B cell (primary cell): ENCODE results near the gene STRIP1. TPM values are rescaled to one million over a fixed set of nuclear protein-coding genes. Genes with fewer than 3 reads are reported as not detected.

ENCODE experiments used
- ATAC-seq: fragments of 200-7000 bp; cut with Tn5 transposase; one replicate; pipeline ENCODE4 v1.10.0; 2021; ENCODE audit warnings: low read depth, mild to moderate bottlenecking, moderate number of reproducible peaks, moderate library complexity
- CTCF ChIA-PET: fragments of 350-600 bp; sonication (Branson Sonifier 250); formaldehyde crosslinking; loops from one replicate; lab custom pipeline; 2021; ENCODE audit warnings: antibody characterized with exemption, inconsistent platforms; lab: Charles Lee
- POLR2A ChIA-PET: fragments of 350-600 bp; sonication (Branson Sonifier 250); formaldehyde crosslinking; loops from one replicate; lab custom pipeline; 2021; ENCODE audit warnings: antibody characterized with exemption; lab: Charles Lee
- DNase-seq: peaks from one replicate; pipeline ENCODE4 v3.0.0; 2013
- H2AFZ ChIP-seq: 2 replicates; pipeline ENCODE4 v1.6.1; 2012; ENCODE audit warnings: mild to moderate bottlenecking, low read depth, low read length; ENCODE audit not compliant: insufficient read depth, poor library complexity, severe bottlenecking
- H3K27ac ChIP-seq, 2 donors: 1 replicate in 1 of 2; 2 replicates in 1 of 2; pipeline ENCODE4 v1.5.1; 2012 to 2013; ENCODE audit warnings: low read length in 2 of 2, mild to moderate bottlenecking in 2 of 2, moderate library complexity in 1 of 2
- H3K27me3 ChIP-seq, 4 experiments: fragments of 200-600 bp in 1 of 4; sonication (generic) in 1 of 4; replicated peaks in 1 of 4; 1 replicate in 2 of 4; 2 replicates in 2 of 4; pipeline versions ENCODE4 v1.6.1 to v1.7.0; 2013 to 2016; ENCODE audit warnings: low read length in 3 of 4, mild to moderate bottlenecking in 2 of 4, mixed read lengths in 1 of 4, moderate library complexity in 1 of 4; ENCODE audit not compliant: insufficient read depth in 4 of 4, control insufficient read depth in 3 of 4; ENCODE audit errors: control extremely low read depth in 1 of 4
- H3K36me3 ChIP-seq, 2 experiments: replicated peaks in 1 of 2; 1 replicate in 1 of 2; 2 replicates in 1 of 2; pipeline versions ENCODE4 v1.6.1 to v1.7.1; 2013; ENCODE audit warnings: low read length in 1 of 2; ENCODE audit not compliant: insufficient read depth in 2 of 2, control insufficient read depth in 1 of 2; ENCODE audit errors: control extremely low read depth in 1 of 2, extremely low read depth in 1 of 2
- H3K4me1 ChIP-seq, 2 donors: fragments of 200-600 bp in 1 of 2; sonication (generic) in 1 of 2; 1 replicate in 1 of 2; 2 replicates in 1 of 2; pipeline versions ENCODE4 v1.5.1 to v1.6.1; 2013 to 2017; ENCODE audit warnings: low read length in 2 of 2; ENCODE audit not compliant: control insufficient read depth in 2 of 2, insufficient read depth in 2 of 2
- H3K4me2 ChIP-seq: replicated peaks from 2 replicates; pipeline ENCODE3; 2012; ENCODE audit warnings: mild to moderate bottlenecking, low read depth, low read length; ENCODE audit not compliant: poor library complexity, severe bottlenecking
- H3K4me3 ChIP-seq, 5 experiments: fragments of 200-600 bp in 1 of 5; sonication (generic) in 1 of 5; 1 replicate in 3 of 5; 2 replicates in 2 of 5; pipeline versions ENCODE4 v1.5.1 to v1.7.0; 2011 to 2016; ENCODE audit warnings: low read length in 4 of 5, mild to moderate bottlenecking in 4 of 5, low read depth in 2 of 5, control low read depth in 1 of 5, moderate library complexity in 1 of 5; ENCODE audit not compliant: insufficient read depth in 1 of 5; ENCODE audit errors: control extremely low read depth in 1 of 5, extremely low read depth in 1 of 5
- H3K79me2 ChIP-seq: fragments of 200-600 bp; sonication (generic); one replicate; pipeline ENCODE4 v1.6.0; 2016; ENCODE audit warnings: low read length; ENCODE audit not compliant: control insufficient read depth, insufficient read depth
- H3K9ac ChIP-seq: fragments of 200-600 bp; sonication (generic); 2 replicates; pipeline ENCODE4 v1.6.1; 2017; ENCODE audit warnings: mild to moderate bottlenecking, low read length, moderate library complexity
- H3K9me3 ChIP-seq, 3 donors: one replicate each; pipeline versions ENCODE4 v1.6.1 to v1.7.1; 2013; ENCODE audit warnings: low read length in 2 of 3; ENCODE audit not compliant: control insufficient read depth in 2 of 3, insufficient read depth in 1 of 3; ENCODE audit errors: control extremely low read depth in 1 of 3
- H4K20me1 ChIP-seq: 2 replicates; pipeline ENCODE4 v1.6.0; 2012; ENCODE audit warnings: mild to moderate bottlenecking, low read length; ENCODE audit not compliant: insufficient read depth, control insufficient read depth, poor library complexity, severe bottlenecking
- H3K27ac Mint-ChIP-seq: one replicate; pipeline ENCODE4 v1.8.0; 2021; ENCODE audit warnings: mixed read lengths
- H3K27me3 Mint-ChIP-seq: one replicate; pipeline ENCODE4 v1.8.0; 2021; ENCODE audit warnings: mixed read lengths
- H3K4me1 Mint-ChIP-seq: one replicate; pipeline ENCODE4 v1.8.0; 2021; ENCODE audit warnings: mixed read lengths
- H3K4me3 Mint-ChIP-seq: one replicate; pipeline ENCODE4 v1.8.0; 2021; ENCODE audit warnings: mixed read lengths
- H3K9me3 Mint-ChIP-seq: one replicate; pipeline ENCODE4 v1.8.0; 2022; ENCODE audit warnings: mixed read lengths; ENCODE audit not compliant: insufficient read depth
- CTCF ChIP-seq: fragments of 200-600 bp; IDR thresholded peaks from one replicate; pipeline ENCODE4 v1.8.0; 2022; ENCODE audit warnings: antibody characterized with exemption, mild to moderate bottlenecking
- EZH2 ChIP-seq: IDR thresholded peaks from 2 replicates; pipeline ENCODE4 v1.6.1; 2012; ENCODE audit warnings: borderline replicate concordance, low read depth, mild to moderate bottlenecking, moderate library complexity, low read length; ENCODE audit not compliant: insufficient read depth, poor library complexity, severe bottlenecking
- WGBS: methylation state at CpG from one replicate; pipeline ENCODE4 v1.1.5; 2013; ENCODE audit warnings: missing lambda C conversion rate; ENCODE audit not compliant: insufficient coverage; 5-methylcytosine and 5-hydroxymethylcytosine counted together
- intact Hi-C: fragments of 100-400 bp; cut with micrococcal nuclease; formaldehyde crosslinking; loops from one replicate; pipeline ENCODE4 v1.10.0; 2022
- polyA plus RNA-seq: library from polyadenylated mRNA; depleted of rRNA; stranded (reverse); fragments of >200 nt; gene quantifications from 2 replicates; pipeline ENCODE4 v1.2.3, GENCODE V29; 2012
- total RNA-seq, 2 donors: library from RNA; stranded (reverse); fragments of 120-200 nt in 1 of 2; gene quantifications; 1 replicate in 1 of 2; 2 replicates in 1 of 2; pipeline versions ENCODE4 v1.2.3 to v1.2.4, GENCODE V29; 2013 to 2022

Gene STRIP1
- total and polyA plus RNA-seq, 2 donors (not counting 1 experiment from before 2014, with no cell fraction given) = 41.5 to 105 TPM

GRCh38 chr1:110067893-110068645 lies 33.6 kb downstream of the STRIP1 start:
- Histone ChIP-seq H3K4me1 (peaks cover 34 to 40% of the 10 kb centered on the region in 2 donors), H4K20me1 (peaks cover 4% of the 10 kb centered on the region), H3K9me3 (peaks cover 0 to 35% (median 0%) of the 10 kb centered on the region in 3 donors), H3K4me2 (peak overlapping the region; percentile 81), H3K27ac (no peak overlapping the region), H3K27me3 (peaks cover 0 to 61% (median 43%) of the 10 kb centered on the region in 4 experiments), H2AFZ (peak overlapping the region; percentile 53), H3K36me3 (no peaks in the 10 kb centered on the region), H3K9ac (peak overlapping the region; percentile 35), H3K79me2 (no peaks in the 10 kb centered on the region), H3K4me3 (peak overlapping the region in 4 of 5 experiments; percentile 41 to 61 (median 54))
- peaks cover 57% of the 10 kb centered on the region for H3K27me3 Mint-ChIP-seq
- POLR2A ChIA-PET = no interaction called here
- peak overlapping the region; percentile 71 for H3K27ac Mint-ChIP-seq
- peak overlapping the region; percentile 94 for H3K4me3 Mint-ChIP-seq
- intact Hi-C loops = loop anchor here (2.0 kb wide), 1 partner anchor 15 kb away; no protein-coding TSS in a partner anchor
- TF ChIP-seq EZH2 (peak; percentile 32), CTCF (no peak)
- WGBS = 8% methylated on average over 68 of the region's 68 CpGs
- ATAC-seq (peak; percentile 34), DNase-seq (peak; percentile 66)
- H3K4me1 Mint-ChIP-seq = peaks cover 25% of the 10 kb centered on the region
- H3K9me3 Mint-ChIP-seq = no peaks in the 10 kb centered on the region
- CTCF ChIA-PET = interaction anchor here (0.5 to 1.4 kb wide), 3 partner anchors 8 to 20 kb away, joined by 3 to 4 read pairs (median 4); no protein-coding TSS in a partner anchor
